K562 (cell line): ENCODE data around the gene HSF5. TPM values are rescaled to one million over a fixed set of nuclear protein-coding genes. Genes with fewer than 3 reads are reported as not detected.
A peak's percentile ranks its signal among the peaks of the same experiment; 100 is the strongest.

Source experiments
- BACH1 ChIP-seq: fragments of 200-800 bp; sonication (Bioruptor generic); IDR thresholded peaks from 2 replicates; pipeline ENCODE4 v1.6.1; 2016; ENCODE audit warnings: missing genetic modification characterization, missing compliant biosample characterization
- BRD4 ChIP-seq: fragments of 200-600 bp; sonication (generic); IDR thresholded peaks from 2 replicates; pipeline ENCODE4 v1.6.1; 2017; ENCODE audit warnings: inconsistent platforms
- CXXC5 ChIP-seq: fragments of 250-450 bp; sonication (Bioruptor Pico); IDR thresholded peaks from 2 replicates; pipeline ENCODE4 v1.8.0; 2022; ENCODE audit warnings: inconsistent platforms, mild to moderate bottlenecking, moderate library complexity
- HCFC1 ChIP-seq: IDR thresholded peaks from 2 replicates; pipeline ENCODE4 v1.6.1; 2012; ENCODE audit warnings: low read depth, low read length, improper control_type of control experiment
- HMG20B ChIP-seq: fragments of 250-450 bp; sonication (Bioruptor Pico); IDR thresholded peaks from 2 replicates; pipeline ENCODE4 v1.5.0; 2021; ENCODE audit warnings: mild to moderate bottlenecking
- KDM2B ChIP-seq: fragments of 250-450 bp; sonication (Bioruptor Pico); IDR thresholded peaks from 2 replicates; pipeline ENCODE4 v1.8.0; 2021; ENCODE audit warnings: mild to moderate bottlenecking, moderate library complexity
- MTA2 ChIP-seq: fragments of 450-650 bp; IDR thresholded peaks from 2 replicates; pipeline ENCODE4 v1.6.1; 2016; ENCODE audit warnings: low read depth
- NFE2L1 ChIP-seq: fragments of 450-650 bp; IDR thresholded peaks from 2 replicates; pipeline ENCODE4 v1.6.1; 2016; ENCODE audit warnings: missing genetic modification characterization, low read depth, mild to moderate bottlenecking, missing compliant biosample characterization, moderate library complexity, borderline replicate concordance
- TRIM28 ChIP-seq: fragments of 450-650 bp; IDR thresholded peaks from 2 replicates; pipeline ENCODE4 v1.6.1; 2017
- YY1 ChIP-seq, 3 experiments: IDR thresholded peaks; 2 replicates each; pipeline ENCODE4 v1.6.1; 2011; ENCODE audit warnings: low read length in 2 of 3, mild to moderate bottlenecking in 2 of 3, moderate library complexity in 2 of 3, borderline replicate concordance in 1 of 3, control low read depth in 1 of 3, low read depth in 1 of 3; ENCODE audit not compliant: insufficient read depth in 3 of 3, insufficient replicate concordance in 2 of 3, control insufficient read depth in 1 of 3, insufficient read length in 1 of 3; ENCODE audit errors: extremely low read depth in 1 of 3
- ZC3H11A ChIP-seq: IDR thresholded peaks from 2 replicates; pipeline ENCODE4 v1.6.1; 2012; ENCODE audit warnings: low read depth, low read length, improper control_type of control experiment
- ZNF232 ChIP-seq: sonication (generic); formaldehyde crosslinking; IDR thresholded peaks from 2 replicates; pipeline ENCODE4 v1.8.0; 2022; ENCODE audit warnings: mild to moderate bottlenecking, missing genetic modification reagents
- ZNF354B ChIP-seq: fragments of 250-450 bp; sonication (Bioruptor Pico); IDR thresholded peaks from 2 replicates; pipeline ENCODE4 v1.4.0; 2020
- polyA plus RNA-seq, 8 experiments: library from polyadenylated mRNA; depleted of rRNA in 4 of 8; stranded (reverse) in 5 of 8; unstranded in 3 of 8; fragments of >200 nt; fragmentation: Nextera tagmentation in 2 of 8; fragmentation: Illumina TruSeq in 1 of 8; extraction: Ambion mirVana in 2 of 8; extraction: Trizol in 1 of 8; gene quantifications; 2 replicates each; pipeline versions ENCODE4 v1.2.1 to v1.2.3, GENCODE V29; 2011 to 2014; ENCODE audit warnings: inconsistent platforms in 1 of 8, missing spikeins in 1 of 8
- total RNA-seq, 7 experiments: library from RNA; depleted of rRNA in 6 of 7; stranded (reverse); fragments of >200 nt in 6 of 7; fragmentation: Illumina TruSeq in 2 of 7; extraction: Trizol in 2 of 7; gene quantifications; 2 replicates each; pipeline versions ENCODE4 v1.2.1 to v1.2.3, GENCODE V29; 2011 to 2021; ENCODE audit warnings: low replicate concordance in 1 of 7
- TF ChIP-seq, protein P1 (sequence below): fragments of 200-600 bp; sonication (generic); IDR thresholded peaks from one replicate; pipeline ENCODE4 v1.6.1; 2012; ENCODE audit warnings: mild to moderate bottlenecking, low read depth, low read length, inconsistent platforms
- TF ChIP-seq, protein P2 (sequence below): fragments of 250-450 bp; sonication (Bioruptor Pico); IDR thresholded peaks from 2 replicates; pipeline ENCODE4 v1.4.0; 2020; ENCODE audit warnings: borderline replicate concordance

Gene HSF5
- total and polyA plus RNA-seq, 9 of the 15 experiments (the other 6 are each of a cell fraction or from before 2014, with no cell fraction given): 0.04 TPM; not detected in 8

DNA sequence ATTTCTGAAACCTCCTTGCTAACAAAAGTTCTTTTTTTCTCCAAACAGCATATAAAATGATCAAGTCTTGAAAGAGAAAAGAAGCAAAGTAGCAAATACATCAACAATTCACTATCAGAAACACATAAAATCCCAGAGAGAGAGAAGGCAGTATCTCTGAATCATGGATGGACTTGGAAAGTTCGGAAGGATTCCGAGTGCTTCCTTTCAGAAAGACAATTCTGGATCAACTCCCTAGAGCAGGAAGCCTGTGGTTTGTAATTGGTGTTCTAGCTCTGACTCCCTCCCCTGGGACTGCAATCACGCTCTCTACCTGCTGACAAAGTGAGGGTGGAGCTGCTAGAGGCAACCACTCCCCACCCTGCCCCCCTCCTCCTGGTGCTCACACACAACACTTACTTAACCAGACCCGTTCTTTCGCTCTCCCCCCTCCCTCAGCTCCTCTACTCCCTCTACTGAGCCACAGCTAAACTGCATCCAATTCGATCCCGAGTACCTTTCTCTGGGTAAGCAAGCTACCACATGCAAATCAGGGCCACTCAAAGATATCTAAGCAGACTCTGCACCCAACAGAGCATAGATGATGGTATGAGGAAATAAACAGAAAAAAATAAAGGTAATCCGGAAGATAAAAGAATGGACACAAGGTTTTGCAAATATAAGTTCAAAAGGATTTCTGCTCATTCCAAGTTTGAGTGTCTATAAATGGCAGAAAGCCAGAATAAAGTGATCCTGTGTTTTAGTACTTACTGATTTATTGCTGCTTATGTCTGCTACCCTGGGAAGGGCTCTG lies 70.7 kb downstream of the HSF5 start, which contains the start of gene RNF43 (continued):
- TF ChIP-seq, protein P1, sequence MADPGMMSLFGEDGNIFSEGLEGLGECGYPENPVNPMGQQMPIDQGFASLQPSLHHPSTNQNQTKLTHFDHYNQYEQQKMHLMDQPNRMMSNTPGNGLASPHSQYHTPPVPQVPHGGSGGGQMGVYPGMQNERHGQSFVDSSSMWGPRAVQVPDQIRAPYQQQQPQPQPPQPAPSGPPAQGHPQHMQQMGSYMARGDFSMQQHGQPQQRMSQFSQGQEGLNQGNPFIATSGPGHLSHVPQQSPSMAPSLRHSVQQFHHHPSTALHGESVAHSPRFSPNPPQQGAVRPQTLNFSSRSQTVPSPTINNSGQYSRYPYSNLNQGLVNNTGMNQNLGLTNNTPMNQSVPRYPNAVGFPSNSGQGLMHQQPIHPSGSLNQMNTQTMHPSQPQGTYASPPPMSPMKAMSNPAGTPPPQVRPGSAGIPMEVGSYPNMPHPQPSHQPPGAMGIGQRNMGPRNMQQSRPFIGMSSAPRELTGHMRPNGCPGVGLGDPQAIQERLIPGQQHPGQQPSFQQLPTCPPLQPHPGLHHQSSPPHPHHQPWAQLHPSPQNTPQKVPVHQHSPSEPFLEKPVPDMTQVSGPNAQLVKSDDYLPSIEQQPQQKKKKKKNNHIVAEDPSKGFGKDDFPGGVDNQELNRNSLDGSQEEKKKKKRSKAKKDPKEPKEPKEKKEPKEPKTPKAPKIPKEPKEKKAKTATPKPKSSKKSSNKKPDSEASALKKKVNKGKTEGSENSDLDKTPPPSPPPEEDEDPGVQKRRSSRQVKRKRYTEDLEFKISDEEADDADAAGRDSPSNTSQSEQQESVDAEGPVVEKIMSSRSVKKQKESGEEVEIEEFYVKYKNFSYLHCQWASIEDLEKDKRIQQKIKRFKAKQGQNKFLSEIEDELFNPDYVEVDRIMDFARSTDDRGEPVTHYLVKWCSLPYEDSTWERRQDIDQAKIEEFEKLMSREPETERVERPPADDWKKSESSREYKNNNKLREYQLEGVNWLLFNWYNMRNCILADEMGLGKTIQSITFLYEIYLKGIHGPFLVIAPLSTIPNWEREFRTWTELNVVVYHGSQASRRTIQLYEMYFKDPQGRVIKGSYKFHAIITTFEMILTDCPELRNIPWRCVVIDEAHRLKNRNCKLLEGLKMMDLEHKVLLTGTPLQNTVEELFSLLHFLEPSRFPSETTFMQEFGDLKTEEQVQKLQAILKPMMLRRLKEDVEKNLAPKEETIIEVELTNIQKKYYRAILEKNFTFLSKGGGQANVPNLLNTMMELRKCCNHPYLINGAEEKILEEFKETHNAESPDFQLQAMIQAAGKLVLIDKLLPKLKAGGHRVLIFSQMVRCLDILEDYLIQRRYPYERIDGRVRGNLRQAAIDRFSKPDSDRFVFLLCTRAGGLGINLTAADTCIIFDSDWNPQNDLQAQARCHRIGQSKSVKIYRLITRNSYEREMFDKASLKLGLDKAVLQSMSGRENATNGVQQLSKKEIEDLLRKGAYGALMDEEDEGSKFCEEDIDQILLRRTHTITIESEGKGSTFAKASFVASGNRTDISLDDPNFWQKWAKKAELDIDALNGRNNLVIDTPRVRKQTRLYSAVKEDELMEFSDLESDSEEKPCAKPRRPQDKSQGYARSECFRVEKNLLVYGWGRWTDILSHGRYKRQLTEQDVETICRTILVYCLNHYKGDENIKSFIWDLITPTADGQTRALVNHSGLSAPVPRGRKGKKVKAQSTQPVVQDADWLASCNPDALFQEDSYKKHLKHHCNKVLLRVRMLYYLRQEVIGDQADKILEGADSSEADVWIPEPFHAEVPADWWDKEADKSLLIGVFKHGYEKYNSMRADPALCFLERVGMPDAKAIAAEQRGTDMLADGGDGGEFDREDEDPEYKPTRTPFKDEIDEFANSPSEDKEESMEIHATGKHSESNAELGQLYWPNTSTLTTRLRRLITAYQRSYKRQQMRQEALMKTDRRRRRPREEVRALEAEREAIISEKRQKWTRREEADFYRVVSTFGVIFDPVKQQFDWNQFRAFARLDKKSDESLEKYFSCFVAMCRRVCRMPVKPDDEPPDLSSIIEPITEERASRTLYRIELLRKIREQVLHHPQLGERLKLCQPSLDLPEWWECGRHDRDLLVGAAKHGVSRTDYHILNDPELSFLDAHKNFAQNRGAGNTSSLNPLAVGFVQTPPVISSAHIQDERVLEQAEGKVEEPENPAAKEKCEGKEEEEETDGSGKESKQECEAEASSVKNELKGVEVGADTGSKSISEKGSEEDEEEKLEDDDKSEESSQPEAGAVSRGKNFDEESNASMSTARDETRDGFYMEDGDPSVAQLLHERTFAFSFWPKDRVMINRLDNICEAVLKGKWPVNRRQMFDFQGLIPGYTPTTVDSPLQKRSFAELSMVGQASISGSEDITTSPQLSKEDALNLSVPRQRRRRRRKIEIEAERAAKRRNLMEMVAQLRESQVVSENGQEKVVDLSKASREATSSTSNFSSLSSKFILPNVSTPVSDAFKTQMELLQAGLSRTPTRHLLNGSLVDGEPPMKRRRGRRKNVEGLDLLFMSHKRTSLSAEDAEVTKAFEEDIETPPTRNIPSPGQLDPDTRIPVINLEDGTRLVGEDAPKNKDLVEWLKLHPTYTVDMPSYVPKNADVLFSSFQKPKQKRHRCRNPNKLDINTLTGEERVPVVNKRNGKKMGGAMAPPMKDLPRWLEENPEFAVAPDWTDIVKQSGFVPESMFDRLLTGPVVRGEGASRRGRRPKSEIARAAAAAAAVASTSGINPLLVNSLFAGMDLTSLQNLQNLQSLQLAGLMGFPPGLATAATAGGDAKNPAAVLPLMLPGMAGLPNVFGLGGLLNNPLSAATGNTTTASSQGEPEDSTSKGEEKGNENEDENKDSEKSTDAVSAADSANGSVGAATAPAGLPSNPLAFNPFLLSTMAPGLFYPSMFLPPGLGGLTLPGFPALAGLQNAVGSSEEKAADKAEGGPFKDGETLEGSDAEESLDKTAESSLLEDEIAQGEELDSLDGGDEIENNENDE: no peak
- TF ChIP-seq BRD4 (no peak), ZNF232 (CRISPR knock-in tag) (no peak), KDM2B (no peak), YY1 (IDR thresholded peaks at IDR 0.05; ENCODE audit: borderline replicate concordance in 1 of 3, control insufficient read depth in 1 of 3, extremely low read depth in 1 of 3, insufficient read depth in 3 of 3, insufficient read length in 1 of 3, insufficient replicate concordance in 2 of 3, low read depth in 1 of 3, low read length in 2 of 3) (peak in 1 of 3 experiments; percentile 17), TRIM28 (no peak; the same call in 1 of the 2 replicates), MTA2 (peak; percentile 31; the same call in 1 of the 2 replicates), HCFC1 (peak; percentile 25; the same call in 1 of the 2 replicates), BACH1 (tag) (no peak), ZC3H11A (no peak), NFE2L1 (tag) (no peak), HMG20B (no peak), ZNF354B (no peak), CXXC5 (CRISPR knock-in tag) (peak; percentile 37; the same call in 1 of the 2 replicates)
- TF ChIP-seq, protein P2, sequence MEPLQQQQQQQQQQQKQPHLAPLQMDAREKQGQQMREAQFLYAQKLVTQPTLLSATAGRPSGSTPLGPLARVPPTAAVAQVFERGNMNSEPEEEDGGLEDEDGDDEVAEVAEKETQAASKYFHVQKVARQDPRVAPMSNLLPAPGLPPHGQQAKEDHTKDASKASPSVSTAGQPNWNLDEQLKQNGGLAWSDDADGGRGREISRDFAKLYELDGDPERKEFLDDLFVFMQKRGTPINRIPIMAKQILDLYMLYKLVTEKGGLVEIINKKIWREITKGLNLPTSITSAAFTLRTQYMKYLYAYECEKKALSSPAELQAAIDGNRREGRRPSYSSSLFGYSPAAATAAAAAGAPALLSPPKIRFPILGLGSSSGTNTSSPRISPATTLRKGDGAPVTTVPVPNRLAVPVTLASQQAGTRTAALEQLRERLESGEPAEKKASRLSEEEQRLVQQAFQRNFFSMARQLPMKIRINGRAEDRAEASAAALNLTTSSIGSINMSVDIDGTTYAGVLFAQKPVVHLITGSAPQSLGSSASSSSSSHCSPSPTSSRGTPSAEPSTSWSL (CRISPR knock-in tag): no peak
